B cell (primary cell): ENCODE measurements around the gene SEPTIN5.

Experiments
- CTCF ChIP-seq: fragments of 200-600 bp; IDR thresholded peaks from one replicate; pipeline ENCODE4 v1.8.0; 2022; ENCODE audit warnings: antibody characterized with exemption, mild to moderate bottlenecking
- EZH2 ChIP-seq: IDR thresholded peaks from 2 replicates; pipeline ENCODE4 v1.6.1; 2012; ENCODE audit warnings: borderline replicate concordance, low read depth, mild to moderate bottlenecking, moderate library complexity, low read length; ENCODE audit not compliant: insufficient read depth, poor library complexity, severe bottlenecking

- TF ChIP-seq CTCF = no peak
- no peak for TF ChIP-seq EZH2
Observed at GRCh38 chr22:19762568-19763457, 48.5 kb downstream of the SEPTIN5 start.
